ENCODE data around the gene SMYD4.

GRCh38 chr17:1861391-1862010 lies 31.8 kb upstream of the SMYD4 start:
- TF ChIP-seq CTCF (IDR thresholded peaks at IDR 0.05) (no peak), EZH2 (IDR thresholded peaks at IDR 0.05) (no peak)

All from neural progenitor cell (in vitro differentiated cells).